Prostate gland (tissue), 2 donors: ENCODE data around the gene ZNF18. TPM values are rescaled to one million over a fixed set of nuclear protein-coding genes. Genes with fewer than 3 reads are reported as not detected.

Experiments used
- DNase-seq: peaks from one replicate; pipeline ENCODE4 v3.0.0-alpha.2; 2019; ENCODE audit warnings: low spot score
- H3K27ac ChIP-seq, 2 donors: fragments of 200-600 bp; sonication (generic); 2 replicates each; pipeline ENCODE4 v1.5.1; 2017 to 2019
- H3K27me3 ChIP-seq: fragments of 200-600 bp; sonication (generic); replicated peaks from 2 replicates; pipeline ENCODE4 v1.5.1; 2019; ENCODE audit not compliant: insufficient read depth
- H3K36me3 ChIP-seq, 2 donors: fragments of 200-600 bp; sonication (generic); 1 replicate in 1 of 2; 2 replicates in 1 of 2; pipeline versions ENCODE4 v1.5.1 to v1.8.1; 2017 to 2019
- H3K4me1 ChIP-seq: fragments of 200-600 bp; sonication (generic); replicated peaks from 2 replicates; pipeline ENCODE4 v1.5.1; 2019
- H3K4me3 ChIP-seq, 2 donors: fragments of 200-600 bp; sonication (generic); 2 replicates each; pipeline ENCODE4 v1.5.1; 2017 to 2019
- H3K9me3 ChIP-seq: fragments of 200-600 bp; sonication (generic); 2 replicates; pipeline ENCODE4 v1.5.1; 2017
- POLR2A ChIP-seq: fragments of 450-650 bp; IDR thresholded peaks from one replicate; pipeline ENCODE4 v1.6.1; 2016; ENCODE audit warnings: antibody characterized with exemption, mild to moderate bottlenecking
- POLR2AphosphoS5 ChIP-seq: sonication (generic); formaldehyde crosslinking; IDR thresholded peaks from one replicate; pipeline ENCODE4 v1.6.1; 2017; ENCODE audit warnings: antibody characterized with exemption
- WGBS: methylation state at CpG from one replicate; pipeline ENCODE4 v1.1.5; 2018; 5-methylcytosine and 5-hydroxymethylcytosine counted together
- intact Hi-C: fragments of 100-400 bp; cut with DNase I; formaldehyde crosslinking; loops from one replicate; pipeline ENCODE4 v1.14.2; 2022
- total RNA-seq, 2 donors: library from RNA; depleted of rRNA; stranded (reverse); fragments of >200 nt; gene quantifications; one replicate each; pipeline ENCODE4 v1.1.0, GENCODE V29; 2016
- TF ChIP-seq, protein P1 (sequence below), 4 experiments: fragments of 200-600 bp in 2 of 4; fragments of 450-650 bp in 2 of 4; sonication (generic) in 2 of 4; IDR thresholded peaks; 1 replicate in 3 of 4; 2 replicates in 1 of 4; pipeline ENCODE4 v1.5.1; 2016 to 2019; ENCODE audit warnings: antibody characterized with exemption in 4 of 4, mild to moderate bottlenecking in 2 of 4, moderate library complexity in 2 of 4

Gene ZNF18
- total RNA-seq, 2 donors from 2014 or later, result 11.8 to 13.3 TPM

DNA sequence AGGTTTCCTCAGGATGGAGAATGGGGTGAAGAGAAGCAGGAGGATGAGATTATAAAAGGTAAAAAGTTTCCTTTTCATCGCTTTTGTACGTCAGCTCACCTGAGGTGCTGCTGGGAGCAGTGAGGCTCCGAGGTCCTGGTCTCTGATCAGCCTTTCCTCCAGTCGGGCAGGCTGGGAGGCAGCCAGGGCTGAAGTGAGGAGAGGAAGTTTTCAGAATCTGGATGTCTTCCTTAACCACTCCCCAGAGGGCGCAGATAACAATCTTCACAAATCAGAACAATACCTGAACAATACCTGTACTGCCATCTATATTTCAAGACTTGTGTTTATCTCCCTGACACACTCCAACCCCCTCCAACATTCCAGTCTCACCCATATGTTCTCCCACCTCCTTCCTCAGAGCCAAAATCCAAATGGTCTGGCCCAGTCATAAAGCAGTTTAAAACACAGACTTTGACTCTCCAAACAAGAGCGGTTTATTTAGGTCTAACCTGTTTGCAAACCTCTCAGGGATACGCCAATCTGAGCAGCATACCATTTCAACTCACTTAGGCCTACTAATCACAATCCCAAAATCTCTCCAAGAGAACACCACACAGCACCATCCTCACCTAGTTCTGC is 6.8 kb downstream of the ZNF18 start:
- no peaks in the 10 kb centered on the region for H3K36me3 ChIP-seq
- 48% methylated on average over 7 of the region's 7 CpGs for WGBS
- H3K27me3 ChIP-seq, result no peaks in the 10 kb centered on the region
- no peaks in the 10 kb centered on the region for H3K9me3 ChIP-seq
- peaks cover 8% of the 10 kb centered on the region for H3K4me1 ChIP-seq
- DNase-seq, result no peak
- TF ChIP-seq POLR2A, result no peak
- no peak for TF ChIP-seq POLR2AphosphoS5
- TF ChIP-seq, protein P1, sequence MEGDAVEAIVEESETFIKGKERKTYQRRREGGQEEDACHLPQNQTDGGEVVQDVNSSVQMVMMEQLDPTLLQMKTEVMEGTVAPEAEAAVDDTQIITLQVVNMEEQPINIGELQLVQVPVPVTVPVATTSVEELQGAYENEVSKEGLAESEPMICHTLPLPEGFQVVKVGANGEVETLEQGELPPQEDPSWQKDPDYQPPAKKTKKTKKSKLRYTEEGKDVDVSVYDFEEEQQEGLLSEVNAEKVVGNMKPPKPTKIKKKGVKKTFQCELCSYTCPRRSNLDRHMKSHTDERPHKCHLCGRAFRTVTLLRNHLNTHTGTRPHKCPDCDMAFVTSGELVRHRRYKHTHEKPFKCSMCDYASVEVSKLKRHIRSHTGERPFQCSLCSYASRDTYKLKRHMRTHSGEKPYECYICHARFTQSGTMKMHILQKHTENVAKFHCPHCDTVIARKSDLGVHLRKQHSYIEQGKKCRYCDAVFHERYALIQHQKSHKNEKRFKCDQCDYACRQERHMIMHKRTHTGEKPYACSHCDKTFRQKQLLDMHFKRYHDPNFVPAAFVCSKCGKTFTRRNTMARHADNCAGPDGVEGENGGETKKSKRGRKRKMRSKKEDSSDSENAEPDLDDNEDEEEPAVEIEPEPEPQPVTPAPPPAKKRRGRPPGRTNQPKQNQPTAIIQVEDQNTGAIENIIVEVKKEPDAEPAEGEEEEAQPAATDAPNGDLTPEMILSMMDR (IDR thresholded peaks at IDR 0.05), result no peak
- H3K27ac ChIP-seq, result peak overlapping the region; percentile 10 to 52
- intact Hi-C loops, result loop anchor here (10.0 kb wide), 1 partner anchor 1256 kb away; the partner anchor contains the start of gene TMEM220
- no peak overlapping the region for H3K4me3 ChIP-seq

DNA sequence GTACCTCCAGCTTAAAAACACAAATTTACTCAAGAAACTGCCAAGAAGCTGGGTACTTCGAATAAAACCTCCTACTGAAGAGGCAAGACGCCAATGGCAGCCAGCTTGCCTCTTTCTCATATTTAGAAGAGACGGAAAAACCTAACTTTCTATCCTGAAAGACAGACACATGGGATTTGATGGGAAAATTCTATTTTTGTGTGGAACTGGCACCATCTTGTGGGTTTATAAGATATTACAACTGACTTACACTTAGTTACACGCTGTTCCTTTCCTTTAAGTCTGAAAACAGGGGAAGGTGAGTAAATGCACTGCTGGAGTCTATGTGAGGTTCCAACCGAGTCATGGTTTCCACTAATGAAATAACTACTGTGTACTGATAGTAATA is 10.3 kb downstream of the ZNF18 start:
- intact Hi-C loops, result loop anchor here (2.0 kb wide), 1 partner anchor 1110 kb away; no protein-coding TSS in a partner anchor
- TF ChIP-seq POLR2A (no peak), POLR2AphosphoS5 (no peak)
- TF ChIP-seq, protein P1 (IDR thresholded peaks at IDR 0.05), result peak; percentile 16 to 67 (median 60)
- WGBS, result 17% methylated on average over 5 of the region's 5 CpGs
- Histone ChIP-seq H3K27ac (peak overlapping the region; percentile 40 to 86), H3K4me3 (no peak overlapping the region), H3K9me3 (no peaks in the 10 kb centered on the region), H3K4me1 (peaks cover 16% of the 10 kb centered on the region), H3K27me3 (no peaks in the 10 kb centered on the region), H3K36me3 (no peaks in the 10 kb centered on the region)
- no peak for DNase-seq

DNA sequence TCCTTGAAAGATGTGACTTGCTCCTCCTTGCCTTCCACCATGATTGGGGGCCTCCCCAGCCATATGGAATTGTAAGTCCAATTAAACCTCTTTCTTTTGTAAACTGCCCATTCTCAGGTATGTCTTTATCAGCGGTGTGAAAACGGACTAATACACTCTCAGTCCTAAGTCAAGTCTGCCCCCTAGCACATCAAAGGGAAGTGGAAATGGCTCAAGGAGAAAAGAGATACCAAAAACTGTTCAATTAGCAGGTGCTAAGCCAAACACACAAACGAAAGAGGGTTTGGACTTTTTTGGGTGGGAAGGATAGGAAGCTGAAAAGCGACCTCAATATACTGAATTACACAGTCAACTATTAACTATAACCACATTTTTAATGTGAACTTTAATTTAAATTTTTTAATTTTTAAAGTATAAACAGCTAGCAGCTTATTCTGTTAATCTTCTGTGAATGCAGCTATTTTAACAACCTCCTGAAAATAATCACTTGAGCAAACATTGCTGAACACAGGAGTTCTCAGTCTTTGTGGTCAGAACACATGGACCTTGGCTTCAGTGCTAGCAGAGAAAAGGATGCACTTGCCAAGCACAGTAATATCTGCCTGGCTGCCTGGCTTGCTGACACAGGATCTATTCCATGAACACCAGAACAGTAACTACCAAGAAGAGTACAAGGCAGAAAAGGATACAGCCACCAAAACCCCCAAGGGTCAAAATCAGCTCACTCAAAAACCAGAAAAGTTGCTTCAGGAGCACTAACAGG is 10.9 kb downstream of the ZNF18 start:
- 70% methylated on average over 4 of the region's 4 CpGs for WGBS

DNA sequence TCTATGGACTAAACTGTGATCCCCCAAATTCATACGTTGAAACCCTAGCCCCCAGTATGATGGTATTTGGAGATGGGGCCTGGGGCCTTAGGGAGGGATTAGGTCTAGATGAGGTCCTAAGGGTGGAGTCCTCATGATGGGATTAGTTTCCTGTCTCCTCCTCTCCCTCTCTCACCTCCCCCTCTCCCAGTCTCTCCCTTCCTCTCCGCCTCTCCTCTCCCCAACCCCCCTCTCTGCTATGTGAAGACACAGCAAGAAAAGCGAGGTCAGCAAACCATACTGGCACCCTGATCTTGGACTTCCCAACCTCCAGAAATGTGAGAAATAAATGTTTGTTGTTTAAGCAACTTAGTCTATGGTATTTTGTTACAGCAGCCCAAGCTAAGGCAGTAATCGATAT is 15.4 kb downstream of the ZNF18 start:
- Histone ChIP-seq H3K9me3 (no peaks in the 10 kb centered on the region), H3K4me3 (no peak overlapping the region), H3K4me1 (peaks cover 11% of the 10 kb centered on the region), H3K27ac (no peak overlapping the region), H3K36me3 (peaks cover 0 to 5% of the 10 kb centered on the region in 2 donors), H3K27me3 (no peaks in the 10 kb centered on the region)
- no peak for DNase-seq
- TF ChIP-seq, protein P1 (IDR thresholded peaks at IDR 0.05), result no peak
- TF ChIP-seq POLR2A (no peak), POLR2AphosphoS5 (no peak)
- intact Hi-C loops, result no loop called here
- WGBS, result 97% methylated on average over 4 of the region's 4 CpGs

More for the DNA sequence above, 10.9 kb downstream of the ZNF18 start:
- Histone ChIP-seq H3K4me1 (peaks cover 16% of the 10 kb centered on the region), H3K27me3 (no peaks in the 10 kb centered on the region), H3K36me3 (no peaks in the 10 kb centered on the region), H3K4me3 (no peak overlapping the region), H3K9me3 (no peaks in the 10 kb centered on the region), H3K27ac (peak overlapping the region; percentile 40 to 86)
- intact Hi-C loops, result loop anchor here (2.0 kb wide), 1 partner anchor 1110 kb away; no protein-coding TSS in a partner anchor
- DNase-seq, result peak; percentile 79
- TF ChIP-seq POLR2A (no peak), POLR2AphosphoS5 (peak; percentile 80)
- TF ChIP-seq, protein P1 (IDR thresholded peaks at IDR 0.05), result no peak
